PFSK-1 (cell line): ENCODE results near the gene ZCCHC17.

Experiments used
- POLR2AphosphoS5 ChIP-seq: IDR thresholded peaks from 2 replicates; pipeline ENCODE4 v1.6.1; 2012; ENCODE audit warnings: low read depth, mild to moderate bottlenecking, control low read depth, low read length, moderate library complexity
- REST ChIP-seq, 2 experiments: IDR thresholded peaks; 2 replicates each; pipeline versions ENCODE4 v1.6.1 to v1.8.0; 2011 to 2012; ENCODE audit warnings: low read depth in 2 of 2, low read length in 2 of 2, control low read depth in 1 of 2, inconsistent platforms in 1 of 2, mild to moderate bottlenecking in 1 of 2, moderate library complexity in 1 of 2; ENCODE audit not compliant: insufficient read depth in 1 of 2
- SIN3A ChIP-seq: IDR thresholded peaks from 2 replicates; pipeline ENCODE4 v1.6.1; 2012; ENCODE audit warnings: mild to moderate bottlenecking, low read length, moderate library complexity, borderline replicate concordance; ENCODE audit not compliant: insufficient read depth
- TAF1 ChIP-seq: IDR thresholded peaks from 2 replicates; pipeline ENCODE4 v1.6.1; 2012; ENCODE audit warnings: low read length, control low read depth, borderline replicate concordance; ENCODE audit not compliant: insufficient read depth

- TF ChIP-seq POLR2AphosphoS5, result no peak
- no peak for TF ChIP-seq SIN3A
- TF ChIP-seq REST (IDR thresholded peaks at IDR 0.05; ENCODE audit: insufficient read depth in 1 of 2, low read depth in 2 of 2, low read length in 2 of 2), result no peak
- no peak for TF ChIP-seq TAF1
These were observed 90.8 kb downstream of the ZCCHC17 start for GRCh38 chr1:31387612-31388011.
